Measurements from ENCODE around the gene ENDOG.

ENDOG gene

GRCh38 chr9:128800061-128800460, 18.2 kb upstream of the ENDOG start:
- DNase-seq (ENCODE audit: low read depth in 2 of 2) = no peak

GRCh38 chr9:128802482-128802881, 15.8 kb upstream of the ENDOG start:
- no peak for DNase-seq (ENCODE audit: low read depth in 2 of 2)

- DNase-seq (ENCODE audit: low read depth in 2 of 2) = no peak
These were observed 12.6 kb upstream of the ENDOG start for GRCh38 chr9:128805661-128806060.

- DNase-seq (ENCODE audit: low read depth in 2 of 2) = no peak
These were observed 10.5 kb upstream of the ENDOG start for GRCh38 chr9:128807827-128808226.

- DNase-seq (ENCODE audit: low read depth in 2 of 2) = no peak
These were observed 9.8 kb upstream of the ENDOG start for GRCh38 chr9:128808543-128808942.

- no peak for DNase-seq (ENCODE audit: low read depth in 2 of 2)
These were observed 9.2 kb upstream of the ENDOG start for GRCh38 chr9:128809036-128809599.

GRCh38 chr9:128809831-128810230, 8.5 kb upstream of the ENDOG start:
- DNase-seq (ENCODE audit: low read depth in 2 of 2) = no peak

- no peak for DNase-seq (ENCODE audit: low read depth in 2 of 2)
These were observed 7.4 kb upstream of the ENDOG start for GRCh38 chr9:128810873-128811272.

GRCh38 chr9:128818839-128819715, 777 bp downstream of the ENDOG start:
- no peak for DNase-seq (ENCODE audit: low read depth in 2 of 2)

- peak in 1 of 2 experiments; percentile 2 for DNase-seq (ENCODE audit: low read depth in 2 of 2)
These were observed 1.7 kb downstream of the ENDOG start for GRCh38 chr9:128819716-128820664.

- DNase-seq (ENCODE audit: low read depth in 2 of 2) = no peak
These were observed 2.6 kb downstream of the ENDOG start for GRCh38 chr9:128820665-128821583.

- no peak for DNase-seq (ENCODE audit: low read depth in 2 of 2)
These were observed 3.5 kb downstream of the ENDOG start for GRCh38 chr9:128821584-128822406.

GRCh38 chr9:128822407-128823042, 4.2 kb downstream of the ENDOG start:
- DNase-seq (ENCODE audit: low read depth in 2 of 2) = no peak

GRCh38 chr9:128823362-128823902, 5.1 kb downstream of the ENDOG start:
- no peak for DNase-seq (ENCODE audit: low read depth in 2 of 2)

- DNase-seq (ENCODE audit: low read depth in 2 of 2) = no peak
These were observed 5.7 kb downstream of the ENDOG start for GRCh38 chr9:128823903-128824406.

- DNase-seq (ENCODE audit: low read depth in 2 of 2) = no peak
These were observed 6.6 kb downstream of the ENDOG start for GRCh38 chr9:128824911-128825310.

- no peak for DNase-seq (ENCODE audit: low read depth in 2 of 2)
These were observed 7.8 kb downstream of the ENDOG start for GRCh38 chr9:128825923-128826700.

- no peak for DNase-seq (ENCODE audit: low read depth in 2 of 2)
These were observed 10.0 kb downstream of the ENDOG start for GRCh38 chr9:128828267-128828666.

Measured in fibroblast of skin of left biceps (primary cell).